ENCODE measurements around the gene SAT1. TPM values are rescaled to one million over a fixed set of nuclear protein-coding genes. Genes with fewer than 3 reads are reported as not detected.

Gene SAT1
- total and polyA plus RNA-seq, 2 experiments from 2014 or later: 1,822 to 2,173 TPM

DNA sequence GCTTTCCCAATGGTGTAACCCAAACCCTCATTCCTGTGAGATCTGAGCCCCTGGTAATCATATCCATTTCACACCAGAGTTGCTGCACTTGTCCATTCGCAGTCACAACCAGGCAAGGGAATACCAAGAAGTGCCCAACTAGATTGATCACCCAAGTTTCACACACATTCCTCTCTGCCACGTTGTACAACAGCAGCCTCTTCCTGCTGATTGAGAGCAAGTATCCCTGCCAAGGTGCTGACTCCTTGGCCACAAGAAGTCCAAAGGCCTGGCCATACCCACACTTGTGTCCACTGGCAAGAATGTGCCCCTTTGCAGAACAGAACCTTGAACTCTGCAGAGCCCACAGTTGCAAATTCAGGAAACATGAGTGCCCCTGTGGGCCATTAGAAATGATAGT is 33.4 kb upstream of the SAT1 start:
- Histone ChIP-seq H3K4me1 (ENCODE audit: insufficient read depth) (no peaks in the 10 kb centered on the region), H3K4me3 (no peak overlapping the region), H3K27me3 (no peaks in the 10 kb centered on the region), H3K27ac (no peak overlapping the region), H3K4me2 (no peak overlapping the region), H3K9me2 (replicated peaks; ENCODE audit: insufficient read depth) (no peaks in the 10 kb centered on the region), H4K20me1 (ENCODE audit: insufficient read depth, poor library complexity, severe bottlenecking) (no peaks in the 10 kb centered on the region), H3K79me2 (no peaks in the 10 kb centered on the region), H3K36me3 (replicated peaks; ENCODE audit: insufficient read depth, low read depth) (no peaks in the 10 kb centered on the region), H2AFZ (no peak overlapping the region), H3K9me3 (ENCODE audit: low read depth) (no peaks in the 10 kb centered on the region)
- no peak for DNase-seq (ENCODE audit: low spot score)
- 69% methylated on average over 2 of the region's 2 CpGs for WGBS (ENCODE audit: low lambda C conversion rate, missing lambda C conversion rate)
- no peak for TF ChIP-seq EZH2phosphoT487 (IDR thresholded peaks at IDR 0.05; ENCODE audit: low read depth, severe bottlenecking, unreplicated experiment)
- TF ChIP-seq EZH2 (IDR thresholded peaks at IDR 0.05; ENCODE audit: borderline replicate concordance): no peak
- TF ChIP-seq CTCF (IDR thresholded peaks at IDR 0.05; ENCODE audit: poor library complexity): no peak

DNA sequence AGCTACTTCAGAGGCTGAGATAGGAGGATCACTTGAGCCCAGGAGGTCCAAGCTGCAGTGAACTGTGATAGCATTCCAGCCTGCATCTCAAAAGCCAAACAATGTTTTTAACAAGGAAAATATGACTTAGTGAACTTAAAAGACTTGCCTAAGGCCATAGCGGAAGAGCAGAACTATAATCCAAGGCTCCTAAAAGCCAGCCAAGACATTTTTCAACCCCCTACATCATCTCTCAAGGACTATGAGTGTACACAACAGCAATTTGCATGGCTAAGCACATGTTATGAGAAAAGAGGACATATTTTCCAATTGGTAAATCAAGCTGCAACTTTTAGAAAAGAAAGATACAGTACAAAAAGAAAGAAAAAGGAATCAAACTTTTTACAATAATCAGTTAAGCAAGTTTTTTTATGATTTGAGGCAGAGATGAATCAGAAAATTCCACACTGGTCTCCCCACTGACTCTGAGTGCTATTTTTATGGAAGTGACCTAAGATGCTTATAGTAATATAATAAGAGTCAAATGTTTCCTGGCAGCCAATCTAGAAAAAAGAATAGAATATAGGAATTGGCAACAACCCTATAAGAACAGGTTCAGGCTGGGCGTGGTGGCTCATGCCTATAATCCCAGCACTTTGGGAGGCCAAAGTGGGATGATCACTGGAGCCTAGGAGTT is 30.1 kb upstream of the SAT1 start:
- H3K4me3 ChIP-seq: no peak overlapping the region
- WGBS (ENCODE audit: low lambda C conversion rate, missing lambda C conversion rate): 85% methylated on average over 2 of the region's 2 CpGs
- no peak overlapping the region for H3K27ac ChIP-seq
- H3K36me3 ChIP-seq (replicated peaks; ENCODE audit: insufficient read depth, low read depth): no peaks in the 10 kb centered on the region
- H3K9me2 ChIP-seq (replicated peaks; ENCODE audit: insufficient read depth): no peaks in the 10 kb centered on the region
- H4K20me1 ChIP-seq (ENCODE audit: insufficient read depth, poor library complexity, severe bottlenecking): no peaks in the 10 kb centered on the region
- DNase-seq (ENCODE audit: low spot score): no peak
- no peak overlapping the region for H2AFZ ChIP-seq
- no peaks in the 10 kb centered on the region for H3K27me3 ChIP-seq
- no peaks in the 10 kb centered on the region for H3K9me3 ChIP-seq (ENCODE audit: low read depth)
- H3K4me1 ChIP-seq (ENCODE audit: insufficient read depth): no peaks in the 10 kb centered on the region
- H3K4me2 ChIP-seq: no peak overlapping the region
- no peaks in the 10 kb centered on the region for H3K79me2 ChIP-seq
- TF ChIP-seq EZH2phosphoT487 (IDR thresholded peaks at IDR 0.05; ENCODE audit: low read depth, severe bottlenecking, unreplicated experiment) (no peak), CTCF (IDR thresholded peaks at IDR 0.05; ENCODE audit: poor library complexity) (no peak), EZH2 (IDR thresholded peaks at IDR 0.05; ENCODE audit: borderline replicate concordance) (no peak)

- Histone ChIP-seq H3K79me2 (no peaks in the 10 kb centered on the region), H3K36me3 (replicated peaks; ENCODE audit: insufficient read depth, low read depth) (no peaks in the 10 kb centered on the region), H3K27ac (no peak overlapping the region), H4K20me1 (ENCODE audit: insufficient read depth, poor library complexity, severe bottlenecking) (no peaks in the 10 kb centered on the region), H3K27me3 (no peaks in the 10 kb centered on the region), H3K4me3 (no peak overlapping the region), H3K4me1 (ENCODE audit: insufficient read depth) (no peaks in the 10 kb centered on the region), H3K9me2 (replicated peaks; ENCODE audit: insufficient read depth) (no peaks in the 10 kb centered on the region), H3K9me3 (ENCODE audit: low read depth) (no peaks in the 10 kb centered on the region), H3K4me2 (no peak overlapping the region), H2AFZ (no peak overlapping the region)
- TF ChIP-seq CTCF (IDR thresholded peaks at IDR 0.05; ENCODE audit: poor library complexity): no peak
- TF ChIP-seq EZH2 (IDR thresholded peaks at IDR 0.05; ENCODE audit: borderline replicate concordance): no peak
- no peak for TF ChIP-seq EZH2phosphoT487 (IDR thresholded peaks at IDR 0.05; ENCODE audit: low read depth, severe bottlenecking, unreplicated experiment)
- DNase-seq (ENCODE audit: low spot score): no peak
- WGBS (ENCODE audit: low lambda C conversion rate, missing lambda C conversion rate): 65% methylated on average over 1 of the region's 1 CpG
These were observed 28.3 kb upstream of the SAT1 start for GRCh38 chrX:23754664-23755063.

Data from hepatocyte (in vitro differentiated cells).